A673 (cell line): ENCODE measurements around the gene PEDS1. TPM values are rescaled to one million over a fixed set of nuclear protein-coding genes. Genes with fewer than 3 reads are reported as not detected.

ENCODE experiments used
- BruUV-seq: library from RNA; stranded (reverse); fragments of 400-500 nt; replicated peaks from 2 replicates; lab custom pipeline; 2021; lab: Mats Ljungman, UMichigan
- CTCF ChIA-PET: fragments of 300-600 bp; sonication (Branson Sonifier 250); formaldehyde crosslinking; loops from one replicate; lab custom pipeline; 2022; ENCODE audit warnings: antibody characterized with exemption; lab: Charles Lee
- POLR2A ChIA-PET: fragments of 300-600 bp; sonication (Branson Sonifier 250); formaldehyde crosslinking; loops from one replicate; lab custom pipeline; 2022; ENCODE audit warnings: antibody characterized with exemption; ENCODE audit not compliant: low non-redundant PET; lab: Charles Lee
- DNase-seq: peaks from one replicate; pipeline ENCODE4 v3.0.0-alpha.2; 2015; ENCODE audit warnings: low spot score
- H3K27ac ChIP-seq: fragments of 200-600 bp; sonication (generic); 2 replicates; pipeline ENCODE4 v1.5.1; 2016; ENCODE audit warnings: mixed run types, low read depth, mild to moderate bottlenecking, mixed read lengths, antibody characterized with exemption, low read length; ENCODE audit not compliant: poor library complexity, severe bottlenecking
- H3K27me3 ChIP-seq: fragments of 200-600 bp; sonication (generic); replicated peaks from 2 replicates; pipeline ENCODE4 v1.6.1; 2017; ENCODE audit warnings: mixed run types, low read depth, mild to moderate bottlenecking, mixed read lengths, antibody characterized with exemption, low read length; ENCODE audit not compliant: insufficient read depth, poor library complexity
- H3K36me3 ChIP-seq: fragments of 200-600 bp; sonication (generic); 2 replicates; pipeline ENCODE4 v1.6.1; 2016; ENCODE audit warnings: mixed run types, mild to moderate bottlenecking, mixed read lengths, antibody characterized with exemption, low read length; ENCODE audit not compliant: insufficient read depth, poor library complexity, severe bottlenecking
- H3K4me1 ChIP-seq: fragments of 200-600 bp; sonication (generic); 2 replicates; pipeline ENCODE4 v1.6.1; 2017; ENCODE audit warnings: mixed run types, mild to moderate bottlenecking, mixed read lengths, antibody characterized with exemption, low read length; ENCODE audit not compliant: insufficient read depth, poor library complexity, severe bottlenecking
- H3K4me3 ChIP-seq: fragments of 200-600 bp; sonication (generic); 2 replicates; pipeline ENCODE4 v1.5.1; 2016; ENCODE audit warnings: low read depth, mixed run types, mild to moderate bottlenecking, mixed read lengths, low read length; ENCODE audit not compliant: poor library complexity, severe bottlenecking
- H3K9me3 ChIP-seq: fragments of 200-600 bp; sonication (generic); 2 replicates; pipeline ENCODE4 v1.6.1; 2016; ENCODE audit warnings: mixed run types, low read depth, mild to moderate bottlenecking, mixed read lengths, antibody characterized with exemption, low read length; ENCODE audit not compliant: poor library complexity, severe bottlenecking
- CTCF ChIP-seq: fragments of 300-800, 200-600 bp; sonication (generic); conservative IDR thresholded peaks from 2 replicates; pipeline ENCODE4 v1.5.1; 2017; ENCODE audit warnings: low read depth, mild to moderate bottlenecking, antibody characterized with exemption, low read length, moderate library complexity, mixed read lengths
- EZH2 ChIP-seq: fragments of 200-600 bp; sonication (generic); IDR thresholded peaks from 2 replicates; pipeline ENCODE4 v1.6.1; 2017; ENCODE audit warnings: borderline replicate concordance, low read depth, mild to moderate bottlenecking, mixed read lengths, antibody characterized with exemption, low read length; ENCODE audit not compliant: poor library complexity, severe bottlenecking
- intact Hi-C: fragments of 100-400 bp; cut with micrococcal nuclease; formaldehyde crosslinking; loops from one replicate; pipeline ENCODE4 v1.10.0; 2022; ENCODE audit not compliant: unreplicated experiment
- total RNA-seq: library from RNA; stranded (reverse); gene quantifications from 2 replicates; pipeline ENCODE4 v1.2.3, GENCODE V29; 2021

Gene PEDS1
- total RNA-seq, 1 experiment from 2014 or later, result 25.9 TPM

DNA sequence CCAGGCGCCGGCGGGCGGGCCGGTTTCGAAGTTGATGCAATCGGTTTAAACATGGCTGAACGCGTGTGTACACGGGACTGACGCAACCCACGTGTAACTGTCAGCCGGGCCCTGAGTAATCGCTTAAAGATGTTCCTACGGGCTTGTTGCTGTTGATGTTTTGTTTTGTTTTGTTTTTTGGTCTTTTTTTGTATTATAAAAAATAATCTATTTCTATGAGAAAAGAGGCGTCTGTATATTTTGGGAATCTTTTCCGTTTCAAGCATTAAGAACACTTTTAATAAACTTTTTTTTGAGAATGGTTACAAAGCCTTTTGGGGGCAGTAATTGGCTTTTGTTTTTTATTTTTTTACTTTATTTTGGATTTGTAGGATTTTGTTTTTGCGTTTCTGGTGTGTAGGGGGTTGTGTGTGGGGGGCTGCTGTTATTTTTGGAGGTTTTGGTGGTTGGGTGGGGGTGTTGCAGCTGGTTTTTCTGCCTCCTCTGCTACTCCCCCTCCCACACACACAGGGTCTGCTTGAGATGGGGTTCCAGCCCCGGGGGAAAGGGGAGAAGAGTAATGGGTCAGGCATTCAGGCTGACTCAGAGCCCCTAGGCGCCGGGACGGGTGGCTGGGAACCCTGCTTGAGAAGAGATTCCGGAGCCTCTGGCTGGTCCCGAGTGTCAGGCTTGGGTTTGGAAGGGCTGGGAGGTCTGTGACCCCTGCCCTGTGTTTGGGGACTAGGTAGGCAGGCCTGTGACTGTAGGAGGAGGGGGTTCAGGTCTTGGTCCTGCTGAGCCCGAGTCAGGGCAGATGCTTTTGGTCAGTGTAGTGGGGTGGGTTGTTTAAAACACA is 39.1 kb upstream of the PEDS1 start:
- intact Hi-C loops, result no loop called here
- DNase-seq, result peak; percentile 93
- TF ChIP-seq CTCF (no peak), EZH2 (no peak)
- ChIA-PET POLR2A (interaction anchor here (0.5 kb wide), 1 partner anchor 187 kb away, joined by 5 read pairs; no protein-coding TSS in a partner anchor), CTCF (interaction anchor here (1.0 kb wide), 1 partner anchor 213 kb away, joined by 9 read pairs; no protein-coding TSS in a partner anchor)
- peak overlapping the region; percentile 99 for H3K27ac ChIP-seq
- H3K36me3 ChIP-seq, result peaks cover 28% of the 10 kb centered on the region
- TSS peak; percentile 68 for BruUV-seq
- H3K27me3 ChIP-seq, result no peaks in the 10 kb centered on the region
- H3K4me1 ChIP-seq, result peaks cover 37% of the 10 kb centered on the region
- H3K4me3 ChIP-seq, result peak overlapping the region; percentile 97
- H3K9me3 ChIP-seq, result no peaks in the 10 kb centered on the region

DNA sequence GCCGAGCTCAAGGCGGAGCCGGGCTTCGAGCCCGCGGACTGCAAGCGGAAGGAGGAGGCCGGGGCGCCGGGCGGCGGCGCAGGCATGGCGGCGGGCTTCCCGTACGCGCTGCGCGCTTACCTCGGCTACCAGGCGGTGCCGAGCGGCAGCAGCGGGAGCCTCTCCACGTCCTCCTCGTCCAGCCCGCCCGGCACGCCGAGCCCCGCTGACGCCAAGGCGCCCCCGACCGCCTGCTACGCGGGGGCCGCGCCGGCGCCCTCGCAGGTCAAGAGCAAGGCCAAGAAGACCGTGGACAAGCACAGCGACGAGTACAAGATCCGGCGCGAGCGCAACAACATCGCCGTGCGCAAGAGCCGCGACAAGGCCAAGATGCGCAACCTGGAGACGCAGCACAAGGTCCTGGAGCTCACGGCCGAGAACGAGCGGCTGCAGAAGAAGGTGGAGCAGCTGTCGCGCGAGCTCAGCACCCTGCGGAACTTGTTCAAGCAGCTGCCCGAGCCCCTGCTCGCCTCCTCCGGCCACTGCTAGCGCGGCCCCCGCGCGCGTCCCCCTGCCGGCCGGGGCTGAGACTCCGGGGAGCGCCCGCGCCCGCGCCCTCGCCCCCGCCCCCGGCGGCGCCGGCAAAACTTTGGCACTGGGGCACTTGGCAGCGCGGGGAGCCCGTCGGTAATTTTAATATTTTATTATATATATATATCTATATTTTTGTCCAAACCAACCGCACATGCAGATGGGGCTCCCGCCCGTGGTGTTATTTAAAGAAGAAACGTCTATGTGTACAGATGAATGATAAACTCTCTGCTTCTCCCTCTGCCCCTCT is 38.2 kb upstream of the PEDS1 start:
- Histone ChIP-seq H3K9me3 (no peaks in the 10 kb centered on the region), H3K27ac (peak overlapping the region; percentile 99), H3K36me3 (peaks cover 28% of the 10 kb centered on the region), H3K4me3 (peak overlapping the region; percentile 97), H3K27me3 (no peaks in the 10 kb centered on the region), H3K4me1 (peaks cover 45% of the 10 kb centered on the region)
- ChIA-PET POLR2A (interaction anchor here (0.5 to 1.6 kb wide), 3 partner anchors 186 to 441 kb away, joined by 3 to 8 read pairs (median 5); no protein-coding TSS in a partner anchor), CTCF (interaction anchor here (0.6 to 1.0 kb wide), 3 partner anchors 23 to 213 kb away, joined by 3 to 9 read pairs (median 4); no protein-coding TSS in a partner anchor)
- BruUV-seq, result TSS peak; percentile 63
- intact Hi-C loops, result loop anchor here (2.0 kb wide), 1 partner anchor 187 kb away; no protein-coding TSS in a partner anchor
- TF ChIP-seq CTCF (peak; percentile 33; the same call in 1 of the 2 replicates), EZH2 (no peak)
- peak; percentile 75 for DNase-seq

DNA sequence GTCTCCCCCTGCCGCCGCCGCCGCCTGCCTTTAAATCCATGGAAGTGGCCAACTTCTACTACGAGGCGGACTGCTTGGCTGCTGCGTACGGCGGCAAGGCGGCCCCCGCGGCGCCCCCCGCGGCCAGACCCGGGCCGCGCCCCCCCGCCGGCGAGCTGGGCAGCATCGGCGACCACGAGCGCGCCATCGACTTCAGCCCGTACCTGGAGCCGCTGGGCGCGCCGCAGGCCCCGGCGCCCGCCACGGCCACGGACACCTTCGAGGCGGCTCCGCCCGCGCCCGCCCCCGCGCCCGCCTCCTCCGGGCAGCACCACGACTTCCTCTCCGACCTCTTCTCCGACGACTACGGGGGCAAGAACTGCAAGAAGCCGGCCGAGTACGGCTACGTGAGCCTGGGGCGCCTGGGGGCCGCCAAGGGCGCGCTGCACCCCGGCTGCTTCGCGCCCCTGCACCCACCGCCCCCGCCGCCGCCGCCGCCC is 37.6 kb upstream of the PEDS1 start:
- DNase-seq, result peak; percentile 72
- no peak for TF ChIP-seq CTCF
- TF ChIP-seq EZH2, result no peak
- Histone ChIP-seq H3K4me3 (peak overlapping the region; percentile 97), H3K27ac (peak overlapping the region; percentile 99), H3K9me3 (no peaks in the 10 kb centered on the region), H3K36me3 (peaks cover 28% of the 10 kb centered on the region), H3K27me3 (no peaks in the 10 kb centered on the region), H3K4me1 (peaks cover 49% of the 10 kb centered on the region)
- POLR2A ChIA-PET, result interaction anchor here (0.6 to 1.6 kb wide), 3 partner anchors 188 to 442 kb away, joined by 3 to 8 read pairs (median 5); no protein-coding TSS in a partner anchor
- intact Hi-C loops, result loop anchor here (2.0 kb wide), 1 partner anchor 188 kb away; no protein-coding TSS in a partner anchor
- BruUV-seq, result no TSS peak
- CTCF ChIA-PET, result interaction anchor here (0.6 to 1.0 kb wide), 3 partner anchors 22 to 212 kb away, joined by 3 to 9 read pairs (median 4); no protein-coding TSS in a partner anchor
